ENCODE measurements around the gene DDAH1.
"Not testable (repeated sequence)": the region's sequence is repeated elsewhere in the genome, so short reads cannot be mapped to it uniquely, and the experiment has no call there.

DDAH1 gene

DNA sequence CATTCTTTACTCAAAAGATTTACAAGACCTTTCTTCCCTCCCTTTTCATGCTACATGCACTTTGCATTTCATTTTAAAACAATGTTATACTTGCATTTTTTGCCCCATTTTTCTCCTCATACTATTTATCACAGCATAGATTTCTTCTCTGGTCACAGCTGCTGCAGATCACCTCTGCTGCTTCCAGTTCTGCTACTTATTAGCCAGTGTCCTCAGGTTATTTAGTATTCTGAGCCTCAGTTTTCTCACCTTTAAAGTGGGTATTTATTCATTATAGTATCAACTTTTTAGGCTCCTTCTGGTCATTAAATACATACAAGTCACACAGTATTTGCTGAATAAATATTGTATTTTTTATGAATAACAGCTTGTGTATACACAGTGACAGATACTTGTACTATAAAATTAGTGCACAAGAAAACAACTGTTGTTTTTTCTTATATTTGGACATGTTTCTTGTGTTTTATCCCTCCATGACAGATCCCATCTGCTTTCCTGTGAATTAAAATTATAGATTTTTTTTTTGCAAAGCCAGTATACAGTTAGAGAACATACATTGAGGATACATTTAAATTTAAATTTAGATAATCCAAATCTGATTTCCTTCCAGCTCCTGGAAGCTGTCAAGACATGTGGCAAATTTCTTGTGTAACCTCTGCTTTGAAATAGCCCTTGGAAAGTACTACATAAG is 103.2 kb downstream of the DDAH1 start:
- DNase-seq (ENCODE audit: low read depth in 2 of 3, low spot score in 2 of 3), result no peak

DNA sequence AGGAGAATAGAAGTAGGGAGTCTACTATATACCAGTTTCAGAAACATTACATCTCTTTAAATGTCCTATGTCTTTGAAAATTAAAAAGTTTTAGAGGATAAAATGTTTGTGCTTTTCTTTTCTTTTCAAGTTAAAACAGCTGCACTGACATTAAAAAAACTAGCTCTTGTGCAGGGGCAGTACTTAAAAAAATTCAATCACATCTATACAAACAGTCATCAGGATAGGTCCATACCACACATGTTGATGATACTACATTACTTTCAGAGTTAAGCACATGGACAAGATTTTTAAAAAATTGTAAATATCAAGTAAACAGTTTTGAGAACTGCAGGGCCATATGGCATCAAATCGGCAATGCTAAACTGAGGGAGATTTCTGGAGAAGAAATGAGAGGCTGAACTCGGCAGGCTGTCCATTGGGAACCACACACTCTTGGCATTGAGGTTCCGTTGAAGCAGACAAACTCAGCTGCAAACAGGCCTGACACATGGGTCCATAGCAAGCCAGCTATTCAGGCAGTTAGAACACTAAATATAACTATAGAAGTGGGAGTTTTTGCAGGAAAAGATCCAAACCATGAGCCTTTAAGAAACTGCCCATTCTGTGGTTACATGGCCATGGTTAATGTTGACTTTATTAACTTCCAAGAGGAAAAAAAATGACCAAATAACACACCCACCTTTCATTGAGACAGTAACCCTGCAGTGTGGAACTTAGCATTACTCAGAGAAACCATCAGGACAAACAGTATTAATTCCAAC is 104.0 kb downstream of the DDAH1 start:
- no peak for DNase-seq (ENCODE audit: low read depth in 2 of 3, low spot score in 2 of 3)

DNA sequence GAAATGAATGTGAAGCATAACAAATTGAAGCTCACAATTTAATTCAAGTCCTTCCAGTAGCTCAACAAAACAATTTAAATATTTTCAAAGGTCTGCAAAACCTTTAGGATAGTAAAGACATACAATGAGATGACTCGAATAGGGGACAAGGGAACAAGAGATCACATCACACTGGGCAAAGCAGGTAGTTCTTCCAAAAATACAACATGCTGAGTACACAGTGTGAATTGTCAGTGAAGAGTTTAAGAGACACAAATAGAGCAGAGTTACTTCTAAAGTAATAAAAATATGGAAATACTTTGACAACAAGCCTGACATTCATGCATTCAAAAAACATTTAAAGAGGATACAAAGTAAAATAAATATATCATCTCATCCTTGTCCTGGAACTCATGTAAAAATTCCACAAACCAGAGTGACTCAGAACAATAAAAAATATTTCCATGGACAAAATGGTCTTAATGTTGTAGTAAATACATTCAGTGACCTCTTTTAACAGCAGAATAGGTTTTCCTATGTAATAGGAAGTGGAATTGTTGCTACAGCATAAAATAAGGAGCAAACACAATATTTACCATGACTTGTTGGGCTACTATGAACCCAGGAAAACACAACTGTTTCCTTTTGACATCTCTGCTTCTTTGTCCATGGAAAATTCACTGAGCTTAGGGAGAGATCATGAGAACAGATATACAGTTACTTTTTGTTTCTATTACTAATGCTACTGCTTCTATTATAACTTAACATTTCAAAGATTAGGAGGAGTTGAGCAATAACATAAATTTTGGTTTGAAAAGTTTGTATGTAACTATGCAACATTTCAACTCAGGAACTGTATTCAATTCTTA is 104.9 kb downstream of the DDAH1 start:
- no peak for DNase-seq (ENCODE audit: low read depth in 2 of 3, low spot score in 2 of 3)

DNA sequence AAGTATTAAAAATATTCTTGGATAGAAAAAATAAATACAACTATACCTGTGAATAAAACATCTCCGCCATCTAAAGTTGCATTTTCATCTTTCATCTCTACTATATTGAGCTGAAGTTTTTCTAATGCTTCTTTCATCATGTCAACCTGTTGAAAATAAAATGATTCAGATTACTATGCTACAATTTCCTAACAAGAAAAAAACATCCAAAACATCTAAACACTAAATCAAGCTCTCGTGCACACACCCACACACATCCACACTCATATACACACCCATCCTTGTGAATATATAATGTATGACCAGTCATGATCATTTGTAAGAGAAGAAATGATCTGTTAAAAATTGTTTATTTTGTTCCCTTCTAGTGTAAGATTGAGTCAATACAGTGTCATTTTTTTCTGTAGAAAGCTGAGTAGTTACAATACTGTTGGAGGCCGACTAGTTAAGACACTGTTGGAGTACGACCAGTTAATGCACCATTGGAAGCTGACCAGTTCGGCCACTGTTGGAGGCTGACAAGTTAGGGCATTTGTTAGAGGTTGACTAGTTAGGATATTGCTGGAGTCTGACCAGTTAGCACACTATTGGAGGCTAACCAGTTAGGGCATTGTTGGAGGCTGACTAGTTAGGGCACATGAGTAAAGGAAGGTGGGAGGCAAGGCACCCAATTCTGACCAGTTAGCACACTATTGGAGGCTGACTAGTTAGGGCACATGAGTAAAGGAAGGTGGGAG is 106.1 kb downstream of the DDAH1 start:
- no peak for DNase-seq (ENCODE audit: low read depth in 2 of 3, low spot score in 2 of 3)

DNA sequence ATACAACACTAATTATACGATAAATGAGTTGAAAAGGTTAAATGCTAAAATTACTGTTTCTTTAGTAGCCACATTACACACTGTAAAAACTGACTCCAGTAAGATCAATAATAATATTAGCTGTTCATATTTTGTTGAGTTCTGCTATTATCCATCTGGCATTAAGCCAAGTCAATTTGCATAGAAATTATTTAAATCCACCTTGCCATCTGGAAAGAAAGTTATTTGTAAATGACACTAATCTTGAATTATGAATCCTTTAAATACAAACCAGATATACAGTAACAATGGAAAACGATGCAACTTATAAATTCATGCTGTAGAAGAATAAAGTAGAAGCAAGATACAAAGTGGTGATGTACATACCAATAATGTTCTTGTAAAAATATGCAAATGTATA is 107.1 kb downstream of the DDAH1 start:
- DNase-seq (ENCODE audit: low read depth in 2 of 3, low spot score in 2 of 3), result no peak

DNA sequence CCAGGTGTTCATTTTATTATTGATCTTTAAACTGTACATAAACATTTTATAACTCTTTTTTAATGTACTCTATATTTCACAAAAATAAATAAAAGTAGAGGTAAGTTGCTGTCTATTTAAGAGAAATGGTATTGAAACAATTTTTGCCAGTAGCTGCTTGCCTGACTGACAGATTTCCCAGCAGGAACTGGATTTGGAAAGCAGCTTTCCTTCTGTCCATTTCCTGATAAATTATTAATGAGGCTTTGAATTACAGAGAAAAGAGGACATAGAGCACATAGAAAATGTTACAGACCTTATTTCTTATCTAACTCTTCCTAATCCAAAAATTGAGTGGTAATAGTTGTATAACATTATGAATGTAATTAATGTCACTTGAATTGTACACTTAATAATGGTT is 108.8 kb downstream of the DDAH1 start:
- DNase-seq (ENCODE audit: low read depth in 2 of 3, low spot score in 2 of 3), result no peak

DNA sequence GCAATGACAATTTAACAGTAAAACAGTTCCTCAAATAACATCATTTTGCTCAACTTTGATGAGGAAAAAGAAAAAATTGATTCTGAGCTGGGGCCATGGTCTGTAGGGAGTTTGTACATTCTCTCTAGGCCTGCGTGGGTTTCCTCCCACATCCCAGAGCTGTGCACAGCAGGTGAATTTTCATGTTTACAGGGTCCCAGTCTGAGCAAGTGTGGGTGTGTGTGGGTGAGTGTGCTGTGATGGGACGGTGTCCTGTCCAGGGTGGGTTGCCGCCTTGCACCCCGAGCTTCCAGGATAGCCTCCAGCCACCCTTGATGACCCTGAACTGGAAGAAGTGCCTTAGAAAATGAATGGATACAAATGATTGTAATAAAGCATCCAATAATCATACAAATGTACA is 112.9 kb downstream of the DDAH1 start:
- DNase-seq (ENCODE audit: low read depth in 2 of 3, low spot score in 2 of 3), result no peak

DNA sequence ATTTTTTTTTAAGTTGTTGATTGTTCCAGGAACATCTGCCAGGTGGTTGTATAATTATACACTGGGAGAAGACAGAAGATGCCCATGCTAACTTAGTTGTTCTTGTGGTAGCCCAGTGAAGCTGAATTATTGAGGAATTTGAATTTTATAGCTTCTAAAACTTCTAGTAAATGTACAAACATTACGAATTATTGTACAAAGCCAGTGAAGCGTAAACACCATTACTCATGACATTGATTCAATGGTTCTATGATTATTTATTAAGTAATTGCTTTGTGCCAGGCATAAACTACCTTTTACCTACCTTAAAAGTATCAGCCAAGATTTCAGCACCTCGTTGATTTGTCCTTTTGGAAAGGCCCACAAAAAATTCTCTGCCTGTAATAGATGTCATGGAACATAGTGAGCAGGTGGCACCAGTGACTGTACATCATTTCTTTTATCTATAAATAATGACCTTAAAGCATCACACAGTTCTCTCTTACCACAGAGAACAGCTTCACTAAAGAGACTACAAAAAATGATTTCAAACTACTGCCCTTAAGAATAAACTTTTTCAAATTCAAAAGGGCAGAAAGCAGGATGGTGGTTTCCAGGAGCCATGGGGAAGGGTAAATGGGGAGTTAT is 113.6 kb downstream of the DDAH1 start:
- no peak for DNase-seq (ENCODE audit: low read depth in 2 of 3, low spot score in 2 of 3)

DNA sequence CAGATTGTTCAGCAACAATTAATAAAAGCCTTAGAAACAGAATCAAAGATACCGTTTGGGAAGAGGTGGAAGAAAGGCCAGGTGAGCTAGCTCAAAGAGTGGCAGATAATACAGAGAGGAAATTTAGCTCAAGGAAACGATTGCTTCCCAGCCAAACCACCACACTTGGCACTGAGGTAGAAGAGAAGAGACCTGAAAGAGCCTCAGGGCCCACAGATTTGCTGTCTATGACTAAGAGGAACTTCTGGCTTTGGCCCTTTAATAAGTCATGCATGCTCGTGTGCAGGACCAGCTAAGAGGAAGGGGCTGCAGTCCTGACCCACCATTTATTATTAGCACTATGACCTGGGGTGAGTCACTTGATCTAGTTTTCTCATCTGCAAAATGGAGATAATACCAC is 115.7 kb downstream of the DDAH1 start:
- DNase-seq (ENCODE audit: low read depth in 2 of 3, low spot score in 2 of 3), result no peak

DNA sequence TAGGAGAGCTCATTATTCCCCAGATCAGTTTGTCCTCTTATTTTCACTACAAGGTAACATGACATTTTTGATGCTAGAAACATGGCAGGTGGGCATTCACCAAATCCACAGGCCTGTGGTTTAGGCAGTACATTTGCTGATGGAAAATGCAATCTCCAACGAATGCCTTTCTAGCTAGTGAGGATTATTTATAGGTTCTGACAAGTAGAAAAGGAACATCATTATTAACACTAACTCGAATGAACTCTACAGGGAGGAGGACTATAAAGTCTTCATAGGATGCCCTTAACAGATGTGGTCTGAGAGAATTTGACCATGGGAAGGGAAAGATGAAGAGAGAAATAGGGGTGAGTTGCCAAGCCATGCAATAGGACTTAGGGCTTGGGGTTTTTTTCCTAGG is 117.1 kb downstream of the DDAH1 start:
- DNase-seq (ENCODE audit: low read depth in 2 of 3, low spot score in 2 of 3), result no peak

DNA sequence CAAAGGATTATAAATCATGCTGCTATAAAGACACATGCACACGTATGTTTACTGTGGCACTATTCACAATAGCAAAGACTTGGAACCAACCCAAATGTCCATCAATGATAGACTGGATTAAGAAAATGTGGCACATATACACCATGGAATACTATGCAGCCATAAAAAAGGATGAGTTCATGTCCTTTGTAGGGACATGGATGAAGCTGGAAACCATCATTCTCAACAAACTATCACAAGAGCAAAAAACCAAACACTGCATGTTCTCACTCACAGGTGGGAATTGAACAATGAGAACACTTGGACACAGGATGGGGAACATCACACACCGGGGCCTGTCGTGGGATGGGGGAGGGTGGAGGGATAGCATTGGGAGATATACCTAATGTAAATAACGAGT is 117.7 kb downstream of the DDAH1 start:
- not testable (repeated sequence) for DNase-seq (ENCODE audit: low read depth in 2 of 3, low spot score in 2 of 3)

DNA sequence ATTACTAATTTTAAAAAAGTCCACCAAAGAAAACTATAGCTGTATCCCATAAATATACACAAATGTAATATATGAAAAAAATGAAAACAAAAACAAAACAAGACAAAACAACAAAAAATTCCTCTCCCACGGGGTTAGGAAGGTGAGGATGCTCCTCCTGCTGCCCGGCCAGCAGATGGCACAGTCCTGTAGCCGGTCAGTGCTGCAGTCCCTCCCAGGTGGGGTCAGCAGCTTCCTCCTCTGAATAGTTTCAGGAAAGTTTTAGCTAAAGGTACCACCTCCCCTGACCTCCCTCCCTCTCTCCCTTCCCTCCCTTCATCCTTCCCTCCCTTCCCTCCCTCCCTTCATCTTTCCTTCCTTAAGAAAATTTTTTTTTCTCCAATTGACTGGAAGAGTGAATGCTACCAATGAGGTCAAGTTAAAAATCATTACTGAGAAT is 120.7 kb downstream of the DDAH1 start:
- no peak for DNase-seq (ENCODE audit: low read depth in 2 of 3, low spot score in 2 of 3)

DNA sequence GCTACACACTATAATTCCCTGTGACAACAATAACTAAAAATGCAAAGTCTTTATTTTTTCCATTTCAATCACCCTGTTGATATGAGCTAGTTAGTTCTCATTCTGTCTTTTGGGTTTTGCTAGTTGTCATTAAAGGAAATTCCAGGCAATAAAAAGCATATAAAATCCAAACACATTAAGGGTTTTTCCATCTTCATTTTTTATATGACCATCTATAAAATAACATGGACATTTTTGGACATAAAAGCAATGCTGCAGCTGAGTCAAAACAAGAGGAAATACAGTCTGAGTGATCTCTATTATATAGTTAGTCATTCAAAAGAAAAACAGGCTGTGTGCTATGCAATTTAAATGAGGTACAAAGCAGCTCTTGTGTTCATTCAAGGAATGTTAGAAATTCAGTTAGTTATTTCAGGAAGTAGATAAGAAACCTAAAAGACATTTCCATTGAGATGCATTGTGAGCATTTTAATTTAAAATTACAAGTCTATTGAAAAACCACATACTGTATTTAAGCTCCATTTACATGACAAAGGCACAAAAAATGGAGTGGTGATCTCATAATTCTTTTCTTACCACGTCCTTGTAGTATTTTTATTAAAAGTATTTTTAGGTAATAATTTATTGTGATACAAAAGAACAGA is 121.2 kb downstream of the DDAH1 start:
- no peak for DNase-seq (ENCODE audit: low read depth in 2 of 3, low spot score in 2 of 3)

DNA sequence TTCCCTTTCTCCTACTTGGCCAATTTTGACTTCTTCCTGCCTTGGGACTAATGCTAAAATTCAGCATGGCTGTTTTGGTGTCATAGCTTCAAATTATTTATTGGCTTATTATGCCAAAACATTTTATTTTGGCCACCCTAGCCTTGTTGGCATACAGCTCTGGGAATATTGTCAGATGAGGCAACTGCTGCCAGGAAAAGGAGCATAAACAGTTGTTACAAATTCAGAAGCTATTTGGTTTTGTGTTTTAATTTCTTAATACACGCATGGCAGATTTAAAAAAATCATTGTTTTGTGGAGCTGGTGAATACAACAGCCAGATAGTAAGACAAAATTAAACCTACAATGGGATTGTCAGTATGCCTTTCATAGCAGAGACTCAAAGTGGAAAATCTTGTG is 121.7 kb downstream of the DDAH1 start:
- DNase-seq (ENCODE audit: low read depth in 2 of 3, low spot score in 2 of 3), result no peak

DNA sequence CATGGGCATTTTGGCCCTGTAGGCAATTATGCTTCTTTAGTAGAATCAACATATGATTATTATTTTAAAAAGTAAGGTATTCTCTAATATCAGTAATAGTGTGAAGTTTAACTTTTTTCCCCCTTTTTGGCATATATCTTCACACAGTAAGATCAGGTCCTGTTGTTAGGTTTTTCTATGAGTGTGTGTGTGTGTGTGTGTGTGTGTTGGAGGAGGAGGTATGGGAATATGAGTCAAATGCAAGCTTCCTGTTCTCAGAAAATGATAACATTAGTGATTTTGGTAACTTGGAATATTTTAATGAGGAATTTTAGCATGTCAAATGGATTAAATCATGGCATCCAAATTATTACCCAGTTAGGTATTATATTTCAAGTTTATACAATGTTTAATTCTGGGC is 122.8 kb downstream of the DDAH1 start:
- DNase-seq (ENCODE audit: low read depth in 2 of 3, low spot score in 2 of 3), result no peak

DNA sequence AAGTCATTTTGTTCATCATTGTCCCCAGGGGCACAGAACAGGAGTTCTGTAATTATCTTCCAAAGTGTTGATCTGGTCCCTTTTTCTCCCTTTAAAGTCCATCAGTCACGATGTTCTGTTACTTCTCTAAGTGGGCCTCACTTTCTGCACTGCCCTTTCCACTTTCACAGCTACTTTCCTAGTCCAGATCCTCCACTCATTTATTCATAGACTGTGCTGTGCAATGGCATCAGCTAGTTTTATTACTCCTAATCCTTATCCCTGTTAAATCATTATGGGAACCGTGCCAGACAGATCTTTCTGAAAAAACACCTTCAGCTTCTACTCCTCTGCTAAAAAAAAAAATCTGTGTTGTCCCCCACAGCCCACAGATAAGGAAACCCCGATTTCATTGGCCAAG is 124.5 kb downstream of the DDAH1 start:
- no peak for DNase-seq (ENCODE audit: low read depth in 2 of 3, low spot score in 2 of 3)

DNA sequence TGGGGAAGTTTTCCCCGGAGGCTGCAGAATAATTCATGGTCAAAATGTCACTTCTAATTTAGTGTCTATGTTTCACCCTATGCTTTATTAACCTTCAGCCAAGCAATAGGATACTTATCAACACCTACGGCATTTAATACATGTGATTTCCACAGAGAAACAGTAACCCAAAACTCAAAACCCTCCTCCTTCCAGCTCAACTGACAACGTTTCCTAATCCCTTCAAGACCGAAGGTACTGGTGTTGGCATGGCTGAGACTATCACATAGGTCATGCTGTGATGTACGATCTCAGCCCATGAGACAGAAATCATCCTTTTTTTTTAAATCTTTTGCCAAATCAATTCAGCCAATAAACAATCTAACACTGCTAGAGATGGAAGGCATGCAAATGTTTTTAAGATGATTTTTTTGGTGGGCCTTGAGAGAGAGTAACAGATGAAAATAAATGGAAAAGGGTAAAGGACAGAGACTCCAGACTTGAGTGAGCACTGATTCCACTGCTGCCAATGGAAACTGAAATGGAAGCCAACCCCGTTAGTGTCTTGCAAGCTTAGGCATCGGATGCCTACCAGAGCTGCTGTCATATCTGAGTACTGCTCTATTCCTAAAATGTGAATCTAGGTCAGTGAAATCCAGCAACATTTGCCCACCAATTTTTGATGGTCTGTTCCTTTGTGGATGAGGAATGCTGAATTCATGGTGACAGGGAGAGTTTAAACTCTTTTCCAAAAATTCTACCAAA is 125.1 kb downstream of the DDAH1 start:
- DNase-seq (ENCODE audit: low read depth in 2 of 3, low spot score in 2 of 3), result no peak

DNA sequence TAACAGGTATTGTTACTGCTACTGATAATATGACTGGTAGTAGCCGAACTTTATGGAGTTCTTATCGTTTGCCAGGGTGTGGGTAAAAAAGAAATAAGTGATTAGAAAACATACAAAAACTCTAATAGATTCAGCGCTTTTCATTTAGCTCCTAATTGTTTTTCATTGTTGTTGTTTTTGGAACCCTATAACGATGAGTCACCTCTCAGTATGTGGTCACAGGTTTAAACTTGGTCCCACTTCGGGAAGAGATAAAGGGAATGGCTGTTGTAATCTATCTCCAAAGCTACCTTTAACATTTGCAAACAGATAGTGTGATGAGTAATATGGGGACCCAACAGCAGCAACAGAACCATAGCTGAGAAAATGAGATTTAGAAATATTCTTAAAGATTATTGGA is 125.9 kb downstream of the DDAH1 start:
- no peak for DNase-seq (ENCODE audit: low read depth in 2 of 3, low spot score in 2 of 3)

DNA sequence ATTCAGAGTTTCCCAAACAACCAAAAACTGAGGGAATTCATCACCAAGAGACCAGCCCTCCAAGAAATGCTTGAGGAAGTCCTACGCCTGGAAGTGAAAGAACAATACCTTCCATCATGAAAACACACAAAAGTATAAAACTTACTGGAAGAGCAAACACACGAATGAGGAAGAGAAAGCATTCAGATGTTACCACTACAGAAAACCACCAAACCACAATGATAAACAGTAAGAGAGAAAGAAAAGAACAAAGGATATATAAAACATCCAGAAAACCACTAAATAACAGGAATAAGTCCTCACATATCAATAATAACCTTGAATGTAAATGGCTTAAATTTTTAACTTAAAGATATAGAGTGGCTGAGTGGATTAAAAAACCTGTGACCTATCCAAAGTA is 130.0 kb downstream of the DDAH1 start:
- no peak for DNase-seq (ENCODE audit: low read depth in 2 of 3, low spot score in 2 of 3)

DNA sequence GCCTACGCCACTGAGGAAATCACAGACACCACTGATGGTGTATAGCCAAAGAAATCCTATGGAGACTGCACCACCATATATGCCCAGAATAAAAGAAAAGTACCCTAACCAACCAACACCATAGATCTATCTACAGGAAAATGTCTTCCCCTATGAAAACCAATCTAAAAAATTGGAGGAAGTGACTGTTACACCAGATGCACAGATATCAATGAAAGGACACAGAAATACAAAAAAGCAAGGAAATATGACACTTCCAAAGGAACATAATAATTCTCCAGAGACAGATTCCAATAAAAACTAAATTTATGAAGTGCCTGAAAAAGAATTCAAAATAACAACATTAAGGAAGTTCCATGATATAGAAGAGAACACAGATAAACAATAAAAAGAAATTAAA is 131.8 kb downstream of the DDAH1 start:
- no peak for DNase-seq (ENCODE audit: low read depth in 2 of 3, low spot score in 2 of 3)
